Activated T-helper 17 cell treated with anti-CD3 and anti-CD28 coated beads, Interleukin-2, amount 50 U/mL, for 72 hours (primary cell): ENCODE data around the gene CYP2C19. TPM values are rescaled to one million over a fixed set of nuclear protein-coding genes. Genes with fewer than 3 reads are reported as not detected.

ENCODE experiments used
- total RNA-seq, 2 donors: library from RNA; stranded (reverse); gene quantifications; one replicate each; pipeline ENCODE4 v1.2.3, GENCODE V29; 2022

CYP2C19 gene
- total RNA-seq, 2 donors from 2014 or later = 0.16 TPM; not detected in 1

Other genes starting within 250 kb of the CYP2C19 start
- gene HELLS, start 216.9 kb upstream of the CYP2C19 start, total RNA-seq = 100 to 1,000 TPM; 160 to 189 TPM
- under 1 TPM in 1 of 2 donors, not detected in 1; 0.40 TPM for gene CYP2C18, start 79.0 kb upstream of the CYP2C19 start, total RNA-seq
- gene CYP2C9, start 176.0 kb downstream of the CYP2C19 start, total RNA-seq = not detected